ENCODE results near the gene PLA2G12A. TPM values are rescaled to one million over a fixed set of nuclear protein-coding genes. Genes with fewer than 3 reads are reported as not detected.
A peak's percentile ranks its signal among the peaks of the same experiment; 100 is the strongest.

PLA2G12A gene
- total RNA-seq, 1 experiment from 2014 or later: 36.3 TPM

DNA sequence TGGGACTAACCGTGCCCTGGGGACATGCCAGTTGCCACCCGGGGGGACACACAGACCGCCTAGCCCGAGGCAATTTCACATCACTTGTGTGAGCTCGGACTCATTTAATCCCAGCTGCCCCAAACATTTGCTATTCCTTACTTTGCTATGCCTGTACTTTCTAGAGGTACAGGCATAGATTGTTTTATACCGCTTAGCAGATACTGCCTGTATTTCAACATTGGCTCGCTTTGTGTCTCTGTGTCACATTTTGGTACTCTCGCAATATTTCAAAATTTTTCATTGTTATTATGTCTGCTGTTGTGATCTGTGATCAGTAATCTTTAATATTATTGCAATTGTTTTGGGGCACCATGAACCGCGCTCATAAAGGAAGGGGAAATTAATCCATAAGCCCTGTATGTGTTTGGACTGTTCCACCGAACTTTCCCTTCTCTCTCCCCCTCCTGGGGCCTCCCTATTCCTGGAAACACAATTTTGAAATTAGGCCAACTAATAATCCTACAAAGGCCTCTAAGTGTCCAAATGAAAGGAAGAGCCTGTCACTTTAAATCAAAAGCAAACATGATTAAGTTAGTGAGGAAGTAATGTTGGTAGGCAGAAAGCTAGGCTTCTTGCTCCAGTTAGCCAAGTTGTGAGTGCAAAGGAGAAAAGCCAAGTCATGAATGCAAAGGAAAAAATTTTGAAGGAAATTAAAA is 26.1 kb downstream of the PLA2G12A start:
- Histone ChIP-seq H2AFZ (peak overlapping the region; percentile 78), H3K4me2 (peak overlapping the region; percentile 79), H3K79me2 (ENCODE audit: low read depth) (no peaks in the 10 kb centered on the region), H3K4me1 (replicated peaks; ENCODE audit: insufficient read depth) (peaks cover 9% of the 10 kb centered on the region; the same call in 1 of the 2 replicates), H3K36me3 (ENCODE audit: low read depth) (no peaks in the 10 kb centered on the region), H3K9me3 (ENCODE audit: insufficient read depth, low read depth) (no peaks in the 10 kb centered on the region), H3K9me2 (ENCODE audit: insufficient read depth) (no peaks in the 10 kb centered on the region), H3K27me3 (ENCODE audit: insufficient read depth, low read depth) (no peaks in the 10 kb centered on the region), H3K4me3 (peak overlapping the region; percentile 63), H3K27ac (peak overlapping the region; percentile 44), H3F3A (ENCODE audit: insufficient read depth, low read depth) (peaks cover 11% of the 10 kb centered on the region), H4K20me1 (ENCODE audit: insufficient read depth) (no peaks in the 10 kb centered on the region)
- intact Hi-C loops (cut with micrococcal nuclease; ENCODE audit: unreplicated experiment): loop anchor here (1.0 to 10.0 kb wide), 5 partner anchors 113 to 271 kb away; partner anchors contain the start of genes EGF, GAR1, MCUB and SEC24B
- DNase-seq: peak in 1 of 2 experiments; percentile 51
- ChIA-PET POLR2A (ENCODE audit: unreplicated experiment) (interaction anchor here (0.5 to 1.2 kb wide), 2 partner anchors 26 to 674 kb away, joined by 3 to 4 read pairs; partner anchors contain the start of gene PLA2G12A), CTCF (no interaction called here)
- BruUV-seq (replicated peaks): no TSS peak
- no peak for TF ChIP-seq EZH2 (IDR thresholded peaks at IDR 0.05; ENCODE audit: low read depth)
- TF ChIP-seq, protein P1, sequence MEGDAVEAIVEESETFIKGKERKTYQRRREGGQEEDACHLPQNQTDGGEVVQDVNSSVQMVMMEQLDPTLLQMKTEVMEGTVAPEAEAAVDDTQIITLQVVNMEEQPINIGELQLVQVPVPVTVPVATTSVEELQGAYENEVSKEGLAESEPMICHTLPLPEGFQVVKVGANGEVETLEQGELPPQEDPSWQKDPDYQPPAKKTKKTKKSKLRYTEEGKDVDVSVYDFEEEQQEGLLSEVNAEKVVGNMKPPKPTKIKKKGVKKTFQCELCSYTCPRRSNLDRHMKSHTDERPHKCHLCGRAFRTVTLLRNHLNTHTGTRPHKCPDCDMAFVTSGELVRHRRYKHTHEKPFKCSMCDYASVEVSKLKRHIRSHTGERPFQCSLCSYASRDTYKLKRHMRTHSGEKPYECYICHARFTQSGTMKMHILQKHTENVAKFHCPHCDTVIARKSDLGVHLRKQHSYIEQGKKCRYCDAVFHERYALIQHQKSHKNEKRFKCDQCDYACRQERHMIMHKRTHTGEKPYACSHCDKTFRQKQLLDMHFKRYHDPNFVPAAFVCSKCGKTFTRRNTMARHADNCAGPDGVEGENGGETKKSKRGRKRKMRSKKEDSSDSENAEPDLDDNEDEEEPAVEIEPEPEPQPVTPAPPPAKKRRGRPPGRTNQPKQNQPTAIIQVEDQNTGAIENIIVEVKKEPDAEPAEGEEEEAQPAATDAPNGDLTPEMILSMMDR (conservative IDR thresholded peaks at IDR 0.05): no peak

DNA sequence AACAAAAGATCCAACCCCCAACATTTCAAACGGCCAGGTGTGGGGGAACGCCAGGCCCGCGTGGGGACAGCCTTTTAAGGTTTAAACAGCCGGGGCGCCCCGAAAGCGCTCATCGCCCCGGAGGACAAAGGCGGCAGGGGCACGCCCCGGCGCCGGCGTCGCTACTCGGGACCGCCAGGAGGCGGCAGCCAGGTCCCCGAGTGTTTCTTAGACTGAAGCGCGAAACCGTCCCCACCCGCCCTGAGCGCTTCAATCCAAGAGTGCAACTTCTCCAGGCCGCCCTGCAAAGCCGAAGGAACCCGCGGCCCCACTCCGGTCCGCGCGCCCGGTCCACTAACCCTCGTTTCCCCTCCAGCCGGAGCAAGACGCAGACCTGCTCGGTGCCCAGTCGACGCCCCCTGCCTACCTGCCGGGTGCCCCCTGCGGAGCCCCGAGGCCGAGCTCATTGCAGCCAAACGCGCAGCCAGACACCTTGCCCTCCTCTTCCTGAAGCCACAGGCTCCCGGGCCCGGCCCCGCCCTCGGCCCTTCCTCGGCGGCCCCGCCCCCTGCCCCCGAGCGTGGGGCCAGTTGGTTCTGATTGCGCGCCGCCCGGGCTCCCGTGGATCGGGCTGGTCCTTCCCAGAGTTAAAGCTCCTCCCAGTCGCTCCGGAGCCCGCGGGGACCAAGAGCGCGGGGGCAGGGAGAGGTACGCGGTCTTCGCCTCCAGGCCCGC is 26.8 kb downstream of the PLA2G12A start, which contains the start of gene CASP6:
Gene CASP6, minus strand, starts transcription at position 496 of the 714 bp plus-strand sequence. Its CDS starts 50 bp downstream, at position 446.
- no peaks in the 10 kb centered on the region for H3K27me3 ChIP-seq (ENCODE audit: insufficient read depth, low read depth)
- POLR2A ChIA-PET (ENCODE audit: unreplicated experiment): interaction anchor here (0.5 to 1.2 kb wide), 3 partner anchors 27 to 674 kb away, joined by 3 to 4 read pairs (median 4); partner anchors contain the start of genes MCUB and PLA2G12A
- no peaks in the 10 kb centered on the region for H3K9me3 ChIP-seq (ENCODE audit: insufficient read depth, low read depth)
- peak within 1 kb of the TSS; percentile 63 for H3K4me3 ChIP-seq
- H3K36me3 ChIP-seq (ENCODE audit: low read depth): no peaks in the 10 kb centered on the region
- peak; percentile 49 to 79 for DNase-seq
- intact Hi-C loops (cut with micrococcal nuclease; ENCODE audit: unreplicated experiment): loop anchor here (1.0 to 10.0 kb wide), 6 partner anchors 101 to 272 kb away; partner anchors contain the start of genes EGF, GAR1, MCUB and SEC24B
- H3K9me2 ChIP-seq (ENCODE audit: insufficient read depth): no peaks in the 10 kb centered on the region
- CTCF ChIA-PET: no interaction called here
- BruUV-seq (replicated peaks): TSS peak; percentile 24
- H3K79me2 ChIP-seq (ENCODE audit: low read depth): no peaks in the 10 kb centered on the region
- H3F3A ChIP-seq (ENCODE audit: insufficient read depth, low read depth): peaks cover 11% of the 10 kb centered on the region
- TF ChIP-seq EZH2 (IDR thresholded peaks at IDR 0.05; ENCODE audit: low read depth): no peak
- TF ChIP-seq, protein P1 (conservative IDR thresholded peaks at IDR 0.05): peak; percentile 63
- H4K20me1 ChIP-seq (ENCODE audit: insufficient read depth): no peaks in the 10 kb centered on the region
- H2AFZ ChIP-seq: peak within 1 kb of the TSS; percentile 78
- peaks cover 9% of the 10 kb centered on the region; the same call in 1 of the 2 replicates for H3K4me1 ChIP-seq (replicated peaks; ENCODE audit: insufficient read depth)
- H3K4me2 ChIP-seq: peak within 1 kb of the TSS; percentile 79
- H3K27ac ChIP-seq: peak within 1 kb of the TSS; percentile 44
